IMR-90 (cell line): ENCODE results near the gene ENAH. TPM values are rescaled to one million over a fixed set of nuclear protein-coding genes. Genes with fewer than 3 reads are reported as not detected.

ENCODE experiments used
- CEBPB ChIP-seq: IDR thresholded peaks from 2 replicates; pipeline ENCODE4 v1.6.1; 2012; ENCODE audit warnings: low read depth, low read length, improper control_type of control experiment
- MAZ ChIP-seq: IDR thresholded peaks from 2 replicates; pipeline ENCODE4 v1.6.1; 2012; ENCODE audit warnings: low read depth, mild to moderate bottlenecking, low read length, improper control_type of control experiment, moderate library complexity, borderline replicate concordance
- SMC3 ChIP-seq: fragments of 150-350 bp; IDR thresholded peaks from 2 replicates; pipeline ENCODE4 v1.6.1; 2016; ENCODE audit warnings: low read depth, mild to moderate bottlenecking, antibody characterized with exemption, low read length, moderate library complexity
- polyA plus RNA-seq, 3 experiments: library from polyadenylated mRNA; depleted of rRNA; stranded (reverse); fragments of >200 nt; gene quantifications; 2 replicates each; pipeline ENCODE4 v1.2.3, GENCODE V29; 2012; ENCODE audit warnings: low replicate concordance in 1 of 3
- total RNA-seq: library from RNA; depleted of rRNA; stranded (reverse); fragments of >200 nt; gene quantifications from 2 replicates; pipeline ENCODE4 v1.2.3, GENCODE V29; 2012

ENAH gene
- total and polyA plus RNA-seq, 2 of the 4 experiments (the other 2 are of a cell fraction): 61.3 to 86.9 TPM

DNA sequence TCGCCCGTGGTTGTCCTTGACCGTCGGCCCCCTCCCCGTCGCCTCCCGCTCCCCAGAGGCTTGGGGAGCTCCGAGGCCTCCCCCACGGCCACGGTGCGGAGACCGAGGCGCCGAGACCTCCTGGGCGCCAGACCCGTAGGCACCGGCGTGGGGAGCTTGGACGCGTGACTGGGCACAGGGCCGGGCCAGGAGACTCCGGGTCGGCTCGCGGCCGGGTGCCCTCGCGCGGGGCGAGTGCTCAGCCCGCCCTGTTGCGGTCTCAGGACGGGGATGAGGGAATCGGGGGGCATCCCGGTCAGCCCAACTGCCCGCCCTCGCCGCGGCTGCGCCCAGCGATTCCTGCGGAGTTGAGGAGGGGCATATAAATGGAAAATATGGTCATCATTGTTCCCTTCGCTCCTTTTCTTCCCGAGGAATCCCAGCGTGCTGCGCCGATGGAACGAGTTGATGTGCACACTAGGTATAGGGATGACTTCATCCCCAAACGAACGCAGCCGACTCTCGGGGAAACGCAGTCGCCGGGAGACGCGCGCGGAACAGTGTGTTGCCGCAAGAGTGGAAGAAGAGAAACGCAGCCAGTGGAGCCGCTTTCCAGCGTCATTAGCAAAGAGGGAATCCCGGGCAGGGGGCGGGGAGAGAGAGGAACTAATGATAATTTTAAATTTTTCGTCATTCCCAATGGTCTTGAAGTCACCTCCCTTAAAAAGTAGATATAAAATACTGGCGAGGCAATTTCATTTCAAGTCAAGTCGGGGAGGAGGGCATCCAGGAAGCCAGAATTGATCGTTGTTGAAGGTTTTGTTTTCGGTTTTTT, 747 bp upstream of the ENAH start (continued):
- TF ChIP-seq MAZ (0 out of 2 replicates have a peak, but pooled peaks have one; percentile 6), SMC3 (no peak), CEBPB (peak; percentile 56)
